AG08396 (cell line): ENCODE data around the gene KIAA0040.

Experiments
- DNase-seq: peaks from one replicate; pipeline ENCODE4 v3.0.0; 2012; ENCODE audit warnings: low spot score, mixed read lengths

The KIAA0040 gene

GRCh38 chr1:175192630-175193526, at the start of gene KIAA0040:
Gene KIAA0040, minus strand, starts transcription at chr1:175192776. Its CDS starts 31,763 bp downstream, at chr1:175161013.
- peak; percentile 62 for DNase-seq

DNA sequence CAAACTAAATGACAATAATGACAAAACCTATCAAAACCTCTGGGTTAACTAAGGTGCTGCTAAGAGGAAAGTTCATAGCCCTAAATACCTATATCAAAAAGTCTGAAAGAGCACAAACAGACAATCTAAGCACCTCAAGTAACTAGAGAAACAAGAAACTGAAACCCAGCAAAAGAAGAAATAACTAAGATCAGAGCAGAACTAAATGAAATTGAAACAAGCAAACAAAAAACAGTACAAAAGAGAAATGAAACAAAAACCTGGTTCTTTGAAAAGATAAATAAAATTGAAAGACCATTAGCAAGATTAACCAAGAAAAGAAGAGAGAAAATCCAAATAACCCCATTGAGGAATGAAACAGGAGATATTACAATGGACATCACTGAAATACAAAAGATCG, 44.8 kb upstream of the KIAA0040 start:
- no peak for DNase-seq

DNA sequence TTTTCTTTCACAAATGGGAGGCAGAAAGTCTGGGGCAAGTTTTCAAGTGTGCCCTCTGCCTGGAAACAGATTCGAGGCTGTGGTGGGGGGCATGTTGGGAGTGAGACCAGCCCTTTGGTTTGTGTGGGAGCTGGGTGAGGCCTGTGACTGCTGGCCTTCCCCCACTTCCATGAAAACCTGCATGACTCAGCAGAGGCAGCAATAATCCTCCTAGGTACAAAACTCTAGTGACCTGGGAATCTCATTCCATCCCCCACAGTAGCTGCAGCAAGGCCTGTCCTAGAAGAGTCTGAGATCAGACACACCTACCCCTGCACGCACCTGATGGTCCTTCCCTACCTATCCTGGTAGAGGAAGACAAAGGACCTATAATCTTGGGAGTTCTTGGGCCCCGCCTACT, 42.1 kb upstream of the KIAA0040 start:
- no peak for DNase-seq

- DNase-seq: no peak
Observed at GRCh38 chr1:175232335-175232734, 39.8 kb upstream of the KIAA0040 start.

GRCh38 chr1:175225805-175226129, 33.2 kb upstream of the KIAA0040 start:
- DNase-seq: no peak

GRCh38 chr1:175222296-175222938, 29.8 kb upstream of the KIAA0040 start:
- DNase-seq: no peak

DNA sequence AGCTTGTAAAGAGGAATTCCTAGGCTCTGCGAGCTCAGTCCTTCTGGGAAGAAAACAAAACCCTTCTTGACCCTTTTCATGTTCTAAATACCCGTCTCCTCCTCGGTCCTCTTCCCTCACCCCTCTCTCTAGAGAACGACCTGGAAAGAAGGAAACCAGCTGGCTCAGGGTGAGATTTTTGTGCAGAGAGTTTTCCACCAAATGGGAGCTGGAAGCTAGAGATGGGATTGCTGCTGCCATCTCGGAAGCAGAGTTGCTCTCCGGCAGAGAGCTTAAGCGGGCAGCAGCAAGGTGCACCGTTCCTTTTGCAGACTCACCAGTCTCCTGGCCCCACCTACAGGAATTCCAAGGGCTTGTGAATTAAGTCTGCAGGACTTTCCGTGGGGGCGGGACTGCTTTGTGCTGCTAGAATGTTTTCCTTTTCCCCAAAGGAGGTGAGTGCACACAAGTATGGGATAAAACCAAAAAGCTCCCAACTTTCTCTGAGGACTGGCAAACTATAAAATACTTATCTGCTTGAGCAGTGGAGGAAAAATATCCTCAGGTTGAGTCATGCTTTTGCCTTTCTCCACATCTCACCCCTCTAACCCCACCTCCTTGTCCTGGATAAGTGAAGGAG, 29.1 kb upstream of the KIAA0040 start:
- no peak for DNase-seq

DNA sequence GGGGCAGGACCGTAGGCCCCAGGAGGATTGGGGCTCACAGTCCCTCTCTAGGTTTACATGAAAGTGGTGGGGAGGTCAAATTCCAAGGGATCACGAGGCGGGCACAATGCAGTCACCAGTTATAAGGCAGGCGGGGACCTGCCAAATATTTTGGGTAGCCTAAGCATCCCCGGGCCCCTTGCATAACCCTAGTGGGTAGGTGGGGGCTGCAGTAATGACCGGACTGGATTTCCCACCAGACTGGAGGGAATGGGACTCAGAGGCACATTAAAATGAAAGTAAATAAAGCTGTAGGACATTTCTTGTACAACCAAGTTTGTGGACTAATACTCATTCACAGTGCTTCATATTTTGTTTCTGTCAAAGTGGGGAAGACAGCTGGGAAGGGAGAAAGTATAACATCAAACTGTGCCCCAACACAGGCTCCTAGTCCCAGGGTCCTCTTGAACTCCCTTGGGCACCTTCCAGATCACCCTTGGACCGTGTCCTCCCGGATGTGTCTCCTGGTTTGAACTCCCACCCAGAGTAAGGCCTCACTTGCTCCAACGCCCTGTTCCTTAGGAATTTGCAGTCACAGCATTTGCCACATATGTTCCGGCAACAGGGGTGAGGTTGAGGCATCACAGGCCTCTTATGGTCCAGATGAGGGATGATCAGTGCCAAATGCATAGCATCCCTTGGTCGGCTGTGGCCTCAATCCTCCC, 28.4 kb upstream of the KIAA0040 start:
- DNase-seq: no peak

- DNase-seq: no peak
Observed at GRCh38 chr1:175219774-175220173, 27.2 kb upstream of the KIAA0040 start.

DNA sequence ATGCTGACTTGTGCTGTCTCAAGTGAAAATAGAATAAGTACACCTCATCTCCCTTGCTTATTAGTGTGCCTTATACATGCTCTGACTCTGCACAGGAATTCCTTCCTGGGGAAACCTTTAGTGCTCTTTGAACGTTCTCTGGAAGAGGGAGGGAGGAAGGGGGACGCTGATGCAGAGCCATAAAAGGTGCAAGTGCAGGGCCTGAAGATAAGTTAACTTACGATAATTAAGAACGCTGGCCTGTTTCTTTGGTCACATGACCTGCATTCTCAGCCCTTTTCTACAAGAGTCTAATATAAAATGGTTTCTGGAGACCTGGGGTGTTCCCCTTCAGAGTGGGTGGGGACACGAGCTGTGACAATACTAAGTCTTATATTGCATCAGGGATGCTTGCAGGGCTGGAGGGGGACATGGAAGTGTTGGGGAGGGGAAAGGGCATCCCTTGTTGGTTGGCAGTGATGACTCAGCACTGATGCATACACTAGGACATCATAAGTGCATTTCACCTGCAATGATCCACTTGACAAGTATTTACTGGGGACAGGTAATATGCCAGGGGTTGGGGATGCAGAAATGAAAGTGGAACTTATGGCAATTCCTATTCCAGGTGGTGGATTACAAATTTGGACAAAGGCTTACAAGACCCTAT, 26.3 kb upstream of the KIAA0040 start:
- no peak for DNase-seq

DNA sequence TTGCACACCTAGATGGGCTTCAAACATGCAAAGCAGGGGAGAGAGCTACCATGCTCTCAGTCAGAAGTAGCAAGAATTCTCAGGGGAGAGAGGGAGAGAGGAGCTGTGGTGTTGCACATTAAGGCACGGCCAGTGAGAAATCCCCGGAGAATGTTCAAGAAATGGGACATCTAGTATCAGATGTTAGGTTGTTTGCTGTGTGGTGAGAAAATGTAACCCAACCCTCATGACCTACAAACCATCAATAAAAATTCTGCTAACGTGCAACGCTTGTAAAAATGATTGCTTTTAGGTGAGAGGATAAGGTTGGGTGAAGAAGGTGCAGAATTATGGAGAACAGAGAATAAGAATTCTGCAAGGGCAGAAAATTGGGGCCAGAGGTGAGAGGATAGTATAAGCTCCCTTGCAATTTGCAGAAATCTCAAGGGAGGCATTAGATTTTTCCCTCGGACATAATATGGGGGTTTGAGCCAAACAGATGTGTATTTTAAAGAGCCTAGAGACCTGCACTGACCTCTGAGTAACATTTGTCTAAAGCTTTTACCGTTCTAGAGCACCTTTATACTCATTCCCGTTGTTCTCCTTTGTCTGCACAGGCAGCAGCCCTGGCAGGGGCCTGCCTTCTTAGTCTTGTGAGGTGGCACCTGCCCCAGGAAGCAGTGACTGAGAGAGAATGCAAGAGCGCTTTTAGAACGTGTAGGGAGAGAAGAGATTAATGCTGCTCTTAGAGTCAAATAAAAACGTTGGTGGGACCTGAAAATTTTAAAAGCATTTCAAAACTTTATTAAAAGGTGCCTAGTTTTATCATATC, 25.4 kb upstream of the KIAA0040 start:
- DNase-seq: no peak

- no peak for DNase-seq
Observed at GRCh38 chr1:175216444-175216843, 23.9 kb upstream of the KIAA0040 start.

- no peak for DNase-seq
Observed at GRCh38 chr1:175211656-175212055, 19.1 kb upstream of the KIAA0040 start.

DNA sequence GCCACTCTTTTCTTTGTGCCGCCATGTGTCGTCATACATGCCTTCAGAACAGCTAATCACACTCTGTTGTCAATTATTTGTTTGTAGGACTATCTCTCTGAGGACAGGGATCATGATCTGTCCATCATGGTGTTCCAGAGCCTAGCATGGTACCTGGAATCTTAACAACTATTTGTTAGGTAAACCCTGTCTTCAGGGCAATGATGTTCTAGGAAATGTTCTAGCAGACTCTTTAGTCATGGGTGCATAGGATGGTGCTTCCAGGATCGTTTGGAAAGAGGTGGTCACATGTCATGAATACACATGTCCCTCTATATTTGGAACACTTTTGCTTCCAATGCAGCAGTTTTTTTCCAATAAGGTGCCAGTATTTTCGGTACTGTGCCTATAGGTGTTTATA, 18.2 kb upstream of the KIAA0040 start:
- DNase-seq: no peak

GRCh38 chr1:175209493-175209921, 16.9 kb upstream of the KIAA0040 start:
- DNase-seq: no peak

- no peak for DNase-seq
Observed at GRCh38 chr1:175208773-175209492, 16.4 kb upstream of the KIAA0040 start.

- DNase-seq: no peak
Observed at GRCh38 chr1:175207971-175208370, 15.4 kb upstream of the KIAA0040 start.

- no peak for DNase-seq
Observed at GRCh38 chr1:175206687-175207086, 14.1 kb upstream of the KIAA0040 start.

DNA sequence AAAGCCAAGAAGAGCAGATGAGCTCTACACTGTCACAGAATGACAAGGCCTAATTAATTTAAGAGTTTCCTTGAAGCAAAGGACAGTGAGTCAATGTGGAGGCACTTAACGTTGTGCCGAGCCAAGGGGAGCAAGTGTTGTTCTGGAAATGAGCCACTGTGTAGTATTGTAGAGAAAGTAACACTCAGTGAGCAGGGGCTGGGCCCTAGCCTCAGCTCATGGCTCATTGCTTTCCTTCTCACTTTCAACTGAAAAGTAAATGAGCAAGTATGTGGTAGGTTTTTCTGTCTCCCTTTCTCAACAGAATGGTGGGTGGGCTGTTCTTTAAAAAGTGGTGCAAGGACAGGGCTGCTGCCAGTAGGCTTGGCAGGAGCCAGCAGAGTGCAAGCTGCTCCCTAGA, 11.8 kb upstream of the KIAA0040 start:
- no peak for DNase-seq

GRCh38 chr1:175203570-175204068, 11.0 kb upstream of the KIAA0040 start:
- DNase-seq: no peak
